Endodermal cell (in vitro differentiated cells): ENCODE data around the gene CFAP97. TPM values are rescaled to one million over a fixed set of nuclear protein-coding genes. Genes with fewer than 3 reads are reported as not detected.

Source experiments
- DNase-seq: peaks from one replicate; pipeline ENCODE4 v3.0.0-alpha.2; 2017
- H3K27ac ChIP-seq: 2 replicates; pipeline ENCODE4 v1.5.1; 2013; ENCODE audit warnings: mild to moderate bottlenecking, low read depth, low read length, moderate library complexity
- H3K27me3 ChIP-seq: 2 replicates; pipeline ENCODE4 v1.6.1; 2013; ENCODE audit warnings: mild to moderate bottlenecking, low read length, moderate library complexity; ENCODE audit not compliant: insufficient read depth, control insufficient read depth, poor library complexity, severe bottlenecking
- H3K36me3 ChIP-seq: 2 replicates; pipeline ENCODE4 v1.7.0; 2013; ENCODE audit warnings: mild to moderate bottlenecking, low read length, moderate library complexity; ENCODE audit not compliant: control insufficient read depth, insufficient read depth
- H3K4me1 ChIP-seq: one replicate; pipeline ENCODE4 v1.7.0; 2013; ENCODE audit warnings: low read length; ENCODE audit not compliant: control insufficient read depth, insufficient read depth
- H3K4me3 ChIP-seq: 2 replicates; pipeline ENCODE4 v1.5.1; 2013; ENCODE audit warnings: mild to moderate bottlenecking, low read length, moderate library complexity
- H3K9ac ChIP-seq: 2 replicates; pipeline ENCODE4 v1.6.1; 2013; ENCODE audit warnings: mild to moderate bottlenecking, low read length, moderate library complexity; ENCODE audit not compliant: poor library complexity, severe bottlenecking; ENCODE audit errors: extremely low read depth
- H3K9me3 ChIP-seq: 2 replicates; pipeline ENCODE4 v1.6.1; 2013; ENCODE audit warnings: mild to moderate bottlenecking, low read length, moderate library complexity; ENCODE audit not compliant: control insufficient read depth
- H3K27ac Mint-ChIP-seq: 2 replicates; pipeline ENCODE4 v1.8.0; 2020; ENCODE audit warnings: mixed read lengths
- H3K27me3 Mint-ChIP-seq: 2 replicates; pipeline ENCODE4 v1.8.0; 2021; ENCODE audit warnings: mild to moderate bottlenecking, mixed read lengths; ENCODE audit not compliant: insufficient read depth
- H3K36me3 Mint-ChIP-seq: 2 replicates; pipeline ENCODE4 v1.8.0; 2020; ENCODE audit warnings: low read depth, mixed read lengths
- H3K4me1 Mint-ChIP-seq: 2 replicates; pipeline ENCODE4 v1.8.0; 2020; ENCODE audit warnings: mixed read lengths
- H3K4me3 Mint-ChIP-seq: 2 replicates; pipeline ENCODE4 v1.8.0; 2020; ENCODE audit warnings: mild to moderate bottlenecking, moderate library complexity, mixed read lengths
- H3K9me3 Mint-ChIP-seq: 2 replicates; pipeline ENCODE4 v1.8.0; 2020; ENCODE audit warnings: mild to moderate bottlenecking, mixed read lengths
- CTCF ChIP-seq: fragments of 200-600 bp; sonication (generic); conservative IDR thresholded peaks from 2 replicates; pipeline ENCODE4 v1.5.0; 2021; ENCODE audit warnings: antibody characterized with exemption, mild to moderate bottlenecking
- WGBS, 2 experiments: methylation state at CpG; one replicate each; pipeline versions ENCODE4 v1.1.5 to v1.1.7; 2013; ENCODE audit warnings: missing lambda C conversion rate in 2 of 2, mixed read lengths in 1 of 2; ENCODE audit not compliant: insufficient coverage in 1 of 2, insufficient read length in 1 of 2; 5-methylcytosine and 5-hydroxymethylcytosine counted together
- total RNA-seq, 2 donors: library from RNA; stranded (reverse); fragmentation: NEBNext Ultra II Directional in 1 of 2; extraction: Animal tissue kit (Norgen Biotek cat#: 25700) in 1 of 2; gene quantifications; 2 replicates in 1 of 2; 3 replicates in 1 of 2; pipeline ENCODE4 v1.2.1, GENCODE V29; 2021

The CFAP97 gene
- total RNA-seq, 2 donors from 2014 or later = 33.8 to 41.6 TPM

GRCh38 chr4:185142564-185142911, 61.3 kb downstream of the CFAP97 start:
- no peak for DNase-seq
- Mint-ChIP-seq H3K4me1 (peaks cover 14% of the 10 kb centered on the region), H3K9me3 (no peaks in the 10 kb centered on the region), H3K27ac (peak overlapping the region; percentile 85), H3K36me3 (peaks cover 9% of the 10 kb centered on the region), H3K27me3 (peaks cover 6% of the 10 kb centered on the region), H3K4me3 (peak overlapping the region; percentile 67)
- Histone ChIP-seq H3K36me3 (peaks cover 27% of the 10 kb centered on the region), H3K9me3 (no peaks in the 10 kb centered on the region), H3K27me3 (no peaks in the 10 kb centered on the region), H3K9ac (no peak overlapping the region), H3K4me1 (peaks cover 5% of the 10 kb centered on the region), H3K4me3 (peak overlapping the region; percentile 83), H3K27ac (no peak overlapping the region)
- 16 to 46% methylated on average over 5 to 11 of the region's 11 CpGs for whole genome bisulfite sequencing, 2 experiments
- TF ChIP-seq CTCF = no peak

GRCh38 chr4:185141777-185142176, 62.0 kb downstream of the CFAP97 start:
- Histone ChIP-seq H3K9me3 (no peaks in the 10 kb centered on the region), H3K27me3 (no peaks in the 10 kb centered on the region), H3K36me3 (peaks cover 19% of the 10 kb centered on the region), H3K4me1 (peaks cover 5% of the 10 kb centered on the region), H3K9ac (no peak overlapping the region), H3K4me3 (no peak overlapping the region), H3K27ac (no peak overlapping the region)
- no peak for DNase-seq
- Mint-ChIP-seq H3K4me3 (no peak overlapping the region), H3K36me3 (peaks cover 6% of the 10 kb centered on the region), H3K27ac (no peak overlapping the region), H3K27me3 (peaks cover 6% of the 10 kb centered on the region), H3K9me3 (no peaks in the 10 kb centered on the region), H3K4me1 (peaks cover 14% of the 10 kb centered on the region)
- WGBS, 2 experiments = 94 to 95% methylated on average over 3 to 5 of the region's 6 CpGs
- no peak for TF ChIP-seq CTCF

DNA sequence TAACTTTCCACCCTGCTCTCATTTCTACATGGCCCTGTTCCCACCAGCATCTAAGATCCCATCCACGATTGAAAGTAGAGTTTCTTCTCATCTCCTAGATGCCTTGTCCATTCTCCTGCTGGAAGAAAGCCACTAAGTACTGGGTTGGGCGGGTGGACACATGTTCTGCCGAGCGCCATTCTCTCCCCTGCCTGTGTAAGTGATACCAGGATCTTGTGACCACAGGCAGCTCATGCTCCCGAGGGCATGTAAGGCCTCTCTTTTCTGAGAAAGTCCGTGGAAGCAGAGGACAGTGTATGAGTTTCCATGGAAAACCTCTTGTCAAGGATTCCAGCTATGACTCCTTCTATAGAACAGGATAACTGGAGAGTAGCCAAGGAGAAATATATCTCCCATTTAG, 64.1 kb downstream of the CFAP97 start:
- DNase-seq = no peak
- 84 to 86% methylated on average over 6 of the region's 6 CpGs for WGBS, 2 experiments
- Histone ChIP-seq H3K36me3 (peaks cover 1% of the 10 kb centered on the region), H3K9me3 (no peaks in the 10 kb centered on the region), H3K27me3 (no peaks in the 10 kb centered on the region), H3K4me1 (peaks cover 5% of the 10 kb centered on the region), H3K4me3 (no peak overlapping the region), H3K27ac (no peak overlapping the region), H3K9ac (no peak overlapping the region)
- H3K4me1 Mint-ChIP-seq = peaks cover 14% of the 10 kb centered on the region
- H3K27me3 Mint-ChIP-seq = peaks cover 6% of the 10 kb centered on the region
- no peak for TF ChIP-seq CTCF
- H3K36me3 Mint-ChIP-seq = no peaks in the 10 kb centered on the region
- H3K4me3 Mint-ChIP-seq = no peak overlapping the region
- no peak overlapping the region for H3K27ac Mint-ChIP-seq
- H3K9me3 Mint-ChIP-seq = no peaks in the 10 kb centered on the region
